Activated naive CD8-positive, alpha-beta T cell treated with anti-CD3 and anti-CD28 coated beads, Interleukin-2, amount 10 ng/mL, durations not matched to agents 7 days and 5 days (primary cell): ENCODE data around the gene B3GLCT. TPM values are rescaled to one million over a fixed set of nuclear protein-coding genes. Genes with fewer than 3 reads are reported as not detected.

Experiments used
- ATAC-seq: fragments of 150-1000 bp; cut with Tn5 transposase; one replicate; pipeline ENCODE4 v1.10.0; 2021; ENCODE audit warnings: low read depth, moderate library complexity
- POLR2A ChIA-PET: fragments of 350-600 bp; sonication (Branson Sonifier 250); formaldehyde crosslinking; loops from one replicate; lab custom pipeline; 2021; ENCODE audit warnings: antibody characterized with exemption; lab: Charles Lee
- DNase-seq: peaks from one replicate; pipeline ENCODE4 v3.0.0; 2021
- H3K27ac Mint-ChIP-seq: one replicate; pipeline ENCODE4 v1.8.0; 2022; ENCODE audit warnings: mild to moderate bottlenecking, mixed read lengths
- H3K27me3 Mint-ChIP-seq: one replicate; pipeline ENCODE4 v1.8.0; 2022; ENCODE audit warnings: mild to moderate bottlenecking, moderate library complexity, mixed read lengths
- H3K36me3 Mint-ChIP-seq: one replicate; pipeline ENCODE4 v1.8.0; 2021; ENCODE audit warnings: mild to moderate bottlenecking, mixed read lengths
- H3K4me1 Mint-ChIP-seq: one replicate; pipeline ENCODE4 v1.8.0; 2021; ENCODE audit warnings: mixed read lengths
- H3K4me3 Mint-ChIP-seq: one replicate; pipeline ENCODE4 v1.8.0; 2022; ENCODE audit warnings: mild to moderate bottlenecking, moderate library complexity, mixed read lengths
- H3K9me3 Mint-ChIP-seq: one replicate; pipeline ENCODE4 v1.8.0; 2021; ENCODE audit warnings: mixed read lengths
- total RNA-seq, 2 experiments: library from RNA; stranded (reverse); gene quantifications; one replicate each; pipeline ENCODE4 v1.2.3, GENCODE V29; 2021

The B3GLCT gene
- total RNA-seq, 2 experiments from 2014 or later = 3.8 to 4.2 TPM

GRCh38 chr13:31242916-31243315 is 43.1 kb downstream of the B3GLCT start:
- POLR2A ChIA-PET = no interaction called here
- DNase-seq (no peak), ATAC-seq (no peak)
- Mint-ChIP-seq H3K9me3 (no peaks in the 10 kb centered on the region), H3K4me3 (no peak overlapping the region), H3K27ac (no peak overlapping the region), H3K27me3 (no peaks in the 10 kb centered on the region), H3K4me1 (no peaks in the 10 kb centered on the region), H3K36me3 (no peaks in the 10 kb centered on the region)

GRCh38 chr13:31245598-31246373 is 46.0 kb downstream of the B3GLCT start:
- peaks cover 1% of the 10 kb centered on the region for H3K9me3 Mint-ChIP-seq
- POLR2A ChIA-PET = no interaction called here
- no peaks in the 10 kb centered on the region for H3K4me1 Mint-ChIP-seq

GRCh38 chr13:31246918-31247317 is 47.1 kb downstream of the B3GLCT start:
- no peak for DNase-seq
- no peak overlapping the region for H3K4me3 Mint-ChIP-seq
- POLR2A ChIA-PET = no interaction called here
- peaks cover 13% of the 10 kb centered on the region for H3K36me3 Mint-ChIP-seq
- H3K9me3 Mint-ChIP-seq = peaks cover 7% of the 10 kb centered on the region
- no peaks in the 10 kb centered on the region for H3K4me1 Mint-ChIP-seq
- no peak overlapping the region for H3K27ac Mint-ChIP-seq
- ATAC-seq = no peak
- H3K27me3 Mint-ChIP-seq = no peaks in the 10 kb centered on the region

More at GRCh38 chr13:31245598-31246373, 46.0 kb downstream of the B3GLCT start:
- Mint-ChIP-seq H3K27me3 (no peaks in the 10 kb centered on the region), H3K4me3 (no peak overlapping the region), H3K36me3 (peaks cover 4% of the 10 kb centered on the region), H3K27ac (no peak overlapping the region)
- no peak for DNase-seq
- ATAC-seq = no peak

- H3K27ac Mint-ChIP-seq = no peak overlapping the region
- no peak for ATAC-seq
- H3K4me3 Mint-ChIP-seq = no peak overlapping the region
- H3K27me3 Mint-ChIP-seq = no peaks in the 10 kb centered on the region
- peaks cover 13% of the 10 kb centered on the region for H3K36me3 Mint-ChIP-seq
- peaks cover 12% of the 10 kb centered on the region for H3K9me3 Mint-ChIP-seq
- no peak for DNase-seq
- H3K4me1 Mint-ChIP-seq = no peaks in the 10 kb centered on the region
- POLR2A ChIA-PET = no interaction called here
Measured at GRCh38 chr13:31248361-31248760, 48.6 kb downstream of the B3GLCT start.

GRCh38 chr13:31248965-31249539 is 49.3 kb downstream of the B3GLCT start:
- H3K27me3 Mint-ChIP-seq = no peaks in the 10 kb centered on the region
- ATAC-seq (no peak), DNase-seq (no peak)
- no peak overlapping the region for H3K27ac Mint-ChIP-seq
- peaks cover 12% of the 10 kb centered on the region for H3K9me3 Mint-ChIP-seq
- H3K36me3 Mint-ChIP-seq = peaks cover 13% of the 10 kb centered on the region
- no peaks in the 10 kb centered on the region for H3K4me1 Mint-ChIP-seq
- H3K4me3 Mint-ChIP-seq = no peak overlapping the region
- POLR2A ChIA-PET = no interaction called here

GRCh38 chr13:31250435-31250834 is 50.7 kb downstream of the B3GLCT start:
- Mint-ChIP-seq H3K4me1 (no peaks in the 10 kb centered on the region), H3K27me3 (no peaks in the 10 kb centered on the region), H3K9me3 (peaks cover 12% of the 10 kb centered on the region), H3K36me3 (peaks cover 13% of the 10 kb centered on the region), H3K4me3 (no peak overlapping the region), H3K27ac (no peak overlapping the region)
- ATAC-seq (no peak), DNase-seq (no peak)
- POLR2A ChIA-PET = no interaction called here

- Mint-ChIP-seq H3K27ac (no peak overlapping the region), H3K36me3 (peaks cover 3% of the 10 kb centered on the region), H3K4me3 (no peak overlapping the region), H3K9me3 (no peaks in the 10 kb centered on the region), H3K4me1 (no peaks in the 10 kb centered on the region), H3K27me3 (no peaks in the 10 kb centered on the region)
- DNase-seq = no peak
- POLR2A ChIA-PET = no interaction called here
- ATAC-seq = no peak
Measured at GRCh38 chr13:31261241-31261640, 61.5 kb downstream of the B3GLCT start.

- DNase-seq (no peak), ATAC-seq (no peak)
- POLR2A ChIA-PET = no interaction called here
- Mint-ChIP-seq H3K9me3 (no peaks in the 10 kb centered on the region), H3K27ac (no peak overlapping the region), H3K27me3 (no peaks in the 10 kb centered on the region), H3K36me3 (peaks cover 3% of the 10 kb centered on the region), H3K4me1 (no peaks in the 10 kb centered on the region), H3K4me3 (no peak overlapping the region)
Measured at GRCh38 chr13:31263346-31263745, 63.6 kb downstream of the B3GLCT start.

- Mint-ChIP-seq H3K9me3 (peaks cover under 1% of the 10 kb centered on the region), H3K27me3 (no peaks in the 10 kb centered on the region), H3K4me1 (no peaks in the 10 kb centered on the region), H3K4me3 (no peak overlapping the region), H3K27ac (no peak overlapping the region), H3K36me3 (peaks cover 3% of the 10 kb centered on the region)
- no peak for DNase-seq
- ATAC-seq = no peak
- POLR2A ChIA-PET = no interaction called here
Measured at GRCh38 chr13:31264151-31264550, 64.4 kb downstream of the B3GLCT start.

- Mint-ChIP-seq H3K9me3 (peaks cover 5% of the 10 kb centered on the region), H3K27ac (no peak overlapping the region), H3K4me1 (no peaks in the 10 kb centered on the region), H3K27me3 (no peaks in the 10 kb centered on the region), H3K36me3 (peaks cover 13% of the 10 kb centered on the region), H3K4me3 (no peak overlapping the region)
- POLR2A ChIA-PET = no interaction called here
- no peak for ATAC-seq
- DNase-seq = no peak
Measured at GRCh38 chr13:31267126-31267784, 67.5 kb downstream of the B3GLCT start.

GRCh38 chr13:31274390-31274789 is 74.6 kb downstream of the B3GLCT start:
- Mint-ChIP-seq H3K4me3 (no peak overlapping the region), H3K27me3 (no peaks in the 10 kb centered on the region), H3K9me3 (peaks cover 7% of the 10 kb centered on the region), H3K4me1 (no peaks in the 10 kb centered on the region), H3K36me3 (peaks cover 37% of the 10 kb centered on the region), H3K27ac (no peak overlapping the region)
- POLR2A ChIA-PET = no interaction called here
- no peak for DNase-seq
- no peak for ATAC-seq

GRCh38 chr13:31276421-31276820 is 76.6 kb downstream of the B3GLCT start:
- peaks cover 30% of the 10 kb centered on the region for H3K36me3 Mint-ChIP-seq
- H3K4me1 Mint-ChIP-seq = no peaks in the 10 kb centered on the region
- POLR2A ChIA-PET = no interaction called here

GRCh38 chr13:31278869-31279268 is 79.1 kb downstream of the B3GLCT start:
- peaks cover 22% of the 10 kb centered on the region for H3K36me3 Mint-ChIP-seq

More at GRCh38 chr13:31276421-31276820, 76.6 kb downstream of the B3GLCT start:
- DNase-seq (no peak), ATAC-seq (no peak)
- Mint-ChIP-seq H3K9me3 (peaks cover 6% of the 10 kb centered on the region), H3K4me3 (no peak overlapping the region), H3K27ac (no peak overlapping the region), H3K27me3 (no peaks in the 10 kb centered on the region)

More at GRCh38 chr13:31278869-31279268, 79.1 kb downstream of the B3GLCT start:
- Mint-ChIP-seq H3K4me1 (no peaks in the 10 kb centered on the region), H3K27me3 (no peaks in the 10 kb centered on the region), H3K27ac (no peak overlapping the region), H3K4me3 (no peak overlapping the region), H3K9me3 (peaks cover 6% of the 10 kb centered on the region)
- no peak for DNase-seq
- POLR2A ChIA-PET = no interaction called here
- ATAC-seq = no peak
